ENCODE results near the gene GRIFIN. TPM values are rescaled to one million over a fixed set of nuclear protein-coding genes. Genes with fewer than 3 reads are reported as not detected.

The GRIFIN gene
- total RNA-seq = not detected in 2 replicates

GRCh38 chr7:2476298-2476697 is at the start of gene GRIFIN:
Gene GRIFIN (minus strand): TSS chr7:2476398. CDS start chr7:2476383, 15 bp downstream.
- no peak for DNase-seq (ENCODE audit: low read depth in 2 of 2)

GRCh38 chr7:2524808-2525657 is 48.8 kb upstream of the GRIFIN start:
- no peak for DNase-seq (ENCODE audit: low read depth in 2 of 2)

- peak; percentile 83 to 94 for DNase-seq (ENCODE audit: low read depth in 2 of 2)
Observed at GRCh38 chr7:2523941-2524807, 48.0 kb upstream of the GRIFIN start.

GRCh38 chr7:2523461-2523936 is 47.3 kb upstream of the GRIFIN start:
- no peak for DNase-seq (ENCODE audit: low read depth in 2 of 2)

GRCh38 chr7:2522780-2523433 is 46.7 kb upstream of the GRIFIN start:
- peak in 1 of 2 donors; percentile 32 for DNase-seq (ENCODE audit: low read depth in 2 of 2)

GRCh38 chr7:2521952-2522591 is 45.9 kb upstream of the GRIFIN start:
- peak in 1 of 2 donors; percentile 75 for DNase-seq (ENCODE audit: low read depth in 2 of 2)

GRCh38 chr7:2521341-2521745 is 45.1 kb upstream of the GRIFIN start:
- no peak for DNase-seq (ENCODE audit: low read depth in 2 of 2)

- DNase-seq (ENCODE audit: low read depth in 2 of 2) = no peak
Observed at GRCh38 chr7:2520761-2521290, 44.6 kb upstream of the GRIFIN start.

GRCh38 chr7:2520131-2520760 is 44.0 kb upstream of the GRIFIN start:
- peak in 1 of 2 donors; percentile 36 for DNase-seq (ENCODE audit: low read depth in 2 of 2)

- DNase-seq (ENCODE audit: low read depth in 2 of 2) = peak; percentile 74 to 93
Observed at GRCh38 chr7:2519119-2519930, 43.1 kb upstream of the GRIFIN start, which contains the start of gene LFNG. Gene LFNG (plus strand): TSS chr7:2519774. CDS start chr7:2519862, 88 bp downstream.

GRCh38 chr7:2518737-2519118 is 42.5 kb upstream of the GRIFIN start:
- DNase-seq (ENCODE audit: low read depth in 2 of 2) = no peak

- DNase-seq (ENCODE audit: low read depth in 2 of 2) = no peak
Observed at GRCh38 chr7:2517678-2518507, 41.7 kb upstream of the GRIFIN start.

GRCh38 chr7:2517026-2517425 is 40.8 kb upstream of the GRIFIN start:
- DNase-seq (ENCODE audit: low read depth in 2 of 2) = no peak

- DNase-seq (ENCODE audit: low read depth in 2 of 2) = no peak
Observed at GRCh38 chr7:2516194-2516555, 40.0 kb upstream of the GRIFIN start.

GRCh38 chr7:2515424-2516193 is 39.4 kb upstream of the GRIFIN start:
- no peak for DNase-seq (ENCODE audit: low read depth in 2 of 2)

- no peak for DNase-seq (ENCODE audit: low read depth in 2 of 2)
Observed at GRCh38 chr7:2514473-2515423, 38.5 kb upstream of the GRIFIN start.

- no peak for DNase-seq (ENCODE audit: low read depth in 2 of 2)
Observed at GRCh38 chr7:2513702-2514101, 37.5 kb upstream of the GRIFIN start.

Data from dermis microvascular lymphatic vessel endothelial cell (primary cell).